ENCODE measurements around the gene WWTR1. TPM values are rescaled to one million over a fixed set of nuclear protein-coding genes. Genes with fewer than 3 reads are reported as not detected.

Gene WWTR1
- total RNA-seq, 1 experiment from 2014 or later = 73.5 TPM

GRCh38 chr3:149647812-149648211 is 10.0 kb downstream of the WWTR1 start:
- CTCF ChIA-PET = no interaction called here

GRCh38 chr3:149647285-149647684 is 10.5 kb downstream of the WWTR1 start:
- peaks cover 56% of the 10 kb centered on the region for H3K36me3 ChIP-seq (ENCODE audit: low read depth)
- intact Hi-C loops (cut with micrococcal nuclease; ENCODE audit: unreplicated experiment) = no loop called here
- no peak for DNase-seq
- H3K4me2 ChIP-seq = no peak overlapping the region
- no peaks in the 10 kb centered on the region for H3K27me3 ChIP-seq (ENCODE audit: insufficient read depth, low read depth)
- no peak overlapping the region for H2AFZ ChIP-seq
- peaks cover 29% of the 10 kb centered on the region for H3K4me1 ChIP-seq (replicated peaks; ENCODE audit: insufficient read depth)
- peaks cover 94% of the 10 kb centered on the region for H3K79me2 ChIP-seq (ENCODE audit: low read depth)
- H3K9me3 ChIP-seq (ENCODE audit: insufficient read depth, low read depth) = no peaks in the 10 kb centered on the region
- H3F3A ChIP-seq (ENCODE audit: insufficient read depth, low read depth) = peaks cover 20% of the 10 kb centered on the region; the same call in 1 of the 2 replicates
- no peaks in the 10 kb centered on the region; the same call in 1 of the 2 replicates for H3K9me2 ChIP-seq (ENCODE audit: insufficient read depth)
- ChIA-PET CTCF (no interaction called here), POLR2A (ENCODE audit: unreplicated experiment) (interaction anchor here (0.8 kb wide), 1 partner anchor 11 kb away, joined by 3 read pairs; the partner anchor contains the start of gene WWTR1)
- BruUV-seq (replicated peaks) = no TSS peak
- H4K20me1 ChIP-seq (ENCODE audit: insufficient read depth) = peaks cover 30% of the 10 kb centered on the region
- no peak overlapping the region for H3K4me3 ChIP-seq
- H3K27ac ChIP-seq = no peak overlapping the region
- TF ChIP-seq CTCF (conservative IDR thresholded peaks at IDR 0.05) (no peak), EZH2 (IDR thresholded peaks at IDR 0.05; ENCODE audit: low read depth) (no peak)

More at GRCh38 chr3:149647812-149648211, 10.0 kb downstream of the WWTR1 start:
- H3K9me2 ChIP-seq (ENCODE audit: insufficient read depth) = no peaks in the 10 kb centered on the region; the same call in 1 of the 2 replicates
- no TSS peak for BruUV-seq (replicated peaks)
- peaks cover 55% of the 10 kb centered on the region for H3K36me3 ChIP-seq (ENCODE audit: low read depth)
- H3K4me1 ChIP-seq (replicated peaks; ENCODE audit: insufficient read depth) = peaks cover 28% of the 10 kb centered on the region
- POLR2A ChIA-PET (ENCODE audit: unreplicated experiment) = interaction anchor here (0.8 kb wide), 1 partner anchor 10 kb away, joined by 3 read pairs; the partner anchor contains the start of gene WWTR1
- no peak for DNase-seq
- H3K9me3 ChIP-seq (ENCODE audit: insufficient read depth, low read depth) = no peaks in the 10 kb centered on the region
- TF ChIP-seq CTCF (conservative IDR thresholded peaks at IDR 0.05) = no peak
- no peak for TF ChIP-seq EZH2 (IDR thresholded peaks at IDR 0.05; ENCODE audit: low read depth)
- no peak overlapping the region for H3K27ac ChIP-seq
- peaks cover 93% of the 10 kb centered on the region for H3K79me2 ChIP-seq (ENCODE audit: low read depth)
- H3K4me3 ChIP-seq = no peak overlapping the region
- no peaks in the 10 kb centered on the region for H3K27me3 ChIP-seq (ENCODE audit: insufficient read depth, low read depth)
- no peak overlapping the region for H3K4me2 ChIP-seq
- peaks cover 17% of the 10 kb centered on the region; the same call in 1 of the 2 replicates for H3F3A ChIP-seq (ENCODE audit: insufficient read depth, low read depth)
- no peak overlapping the region for H2AFZ ChIP-seq
- H4K20me1 ChIP-seq (ENCODE audit: insufficient read depth) = peaks cover 30% of the 10 kb centered on the region
- intact Hi-C loops (cut with micrococcal nuclease; ENCODE audit: unreplicated experiment) = no loop called here

GRCh38 chr3:149646181-149646766 is 11.6 kb downstream of the WWTR1 start:
- intact Hi-C loops (cut with micrococcal nuclease; ENCODE audit: unreplicated experiment) = no loop called here
- CTCF ChIA-PET = no interaction called here
- peak overlapping the region; percentile 21; the same call in 1 of the 2 replicates for H3K4me2 ChIP-seq

More at GRCh38 chr3:149646181-149646766, 11.6 kb downstream of the WWTR1 start:
- H3F3A ChIP-seq (ENCODE audit: insufficient read depth, low read depth) = peaks cover 20% of the 10 kb centered on the region; the same call in 1 of the 2 replicates
- no peak overlapping the region for H2AFZ ChIP-seq
- TF ChIP-seq EZH2 (IDR thresholded peaks at IDR 0.05; ENCODE audit: low read depth) (no peak), CTCF (conservative IDR thresholded peaks at IDR 0.05) (no peak)
- peaks cover 27% of the 10 kb centered on the region for H3K4me1 ChIP-seq (replicated peaks; ENCODE audit: insufficient read depth)
- H3K36me3 ChIP-seq (ENCODE audit: low read depth) = peaks cover 52% of the 10 kb centered on the region
- POLR2A ChIA-PET (ENCODE audit: unreplicated experiment) = interaction anchor here (0.5 to 0.6 kb wide), 3 partner anchors 34 to 126 kb away, joined by 3 to 6 read pairs (median 5); no protein-coding TSS in a partner anchor
- no peak overlapping the region for H3K4me3 ChIP-seq
- no peaks in the 10 kb centered on the region for H3K27me3 ChIP-seq (ENCODE audit: insufficient read depth, low read depth)
- peaks cover 96% of the 10 kb centered on the region for H3K79me2 ChIP-seq (ENCODE audit: low read depth)
- BruUV-seq (replicated peaks) = no TSS peak
- H3K9me2 ChIP-seq (ENCODE audit: insufficient read depth) = no peaks in the 10 kb centered on the region; the same call in 1 of the 2 replicates
- no peaks in the 10 kb centered on the region for H3K9me3 ChIP-seq (ENCODE audit: insufficient read depth, low read depth)
- DNase-seq = peak; percentile 19 to 74
- no peak overlapping the region for H3K27ac ChIP-seq
- H4K20me1 ChIP-seq (ENCODE audit: insufficient read depth) = peaks cover 33% of the 10 kb centered on the region
